Neural cell (in vitro differentiated cells): Measurements from ENCODE around the gene SVEP1. TPM values are rescaled to one million over a fixed set of nuclear protein-coding genes. Genes with fewer than 3 reads are reported as not detected.

Experiments
- H2AFZ ChIP-seq: fragments of 200-600, 300-800 bp; sonication (generic), shearing (Covaris generic); 2 replicates; pipeline ENCODE4 v1.6.0; 2014; ENCODE audit warnings: low read depth, mild to moderate bottlenecking, antibody characterized with exemption, low read length, moderate library complexity
- H3F3A ChIP-seq: fragments of 200-600 bp; shearing (Covaris generic); 2 replicates; pipeline ENCODE4 v1.6.1; 2016; ENCODE audit warnings: mild to moderate bottlenecking, moderate library complexity, mixed read lengths, antibody characterized with exemption, low read length; ENCODE audit not compliant: insufficient read depth, poor library complexity, severe bottlenecking
- H3K27ac ChIP-seq: fragments of 200-600, 300-800 bp; sonication (generic), shearing (Covaris generic); 2 replicates; pipeline ENCODE4 v1.5.1; 2014; ENCODE audit warnings: mild to moderate bottlenecking, low read length, moderate library complexity
- H3K27me3 ChIP-seq: fragments of 300-800, 200-600 bp; sonication (generic), shearing (Covaris generic); 2 replicates; pipeline ENCODE4 v1.6.0; 2014; ENCODE audit warnings: mild to moderate bottlenecking, low read depth, low read length, moderate library complexity; ENCODE audit not compliant: insufficient read depth
- H3K36me3 ChIP-seq: fragments of 300-800, 200-600 bp; sonication (generic), shearing (Covaris generic); 2 replicates; pipeline ENCODE4 v1.5.1; 2014; ENCODE audit warnings: mild to moderate bottlenecking, antibody characterized with exemption, low read length, moderate library complexity; ENCODE audit not compliant: insufficient read depth
- H3K4me2 ChIP-seq: fragments of 300-800, 200-600 bp; sonication (generic), shearing (Covaris generic); 2 replicates; pipeline ENCODE4 v1.6.0; 2014; ENCODE audit warnings: mild to moderate bottlenecking, low read length
- H3K4me3 ChIP-seq: fragments of 300-800, 200-600 bp; sonication (generic), shearing (Covaris generic); 2 replicates; pipeline ENCODE4 v1.5.1; 2014; ENCODE audit warnings: mild to moderate bottlenecking, low read length, moderate library complexity
- H3K79me2 ChIP-seq: fragments of 200-600 bp; shearing (Covaris generic); replicated peaks from 2 replicates; pipeline ENCODE4 v1.6.0; 2014; ENCODE audit warnings: mild to moderate bottlenecking, low read length, moderate library complexity; ENCODE audit not compliant: insufficient read depth
- H3K9ac ChIP-seq: fragments of 300-800, 200-600 bp; sonication (generic), shearing (Covaris generic); 2 replicates; pipeline ENCODE4 v1.6.1; 2016; ENCODE audit warnings: mild to moderate bottlenecking, low read length, mixed read lengths
- H3K9me2 ChIP-seq: fragments of 200-600 bp; shearing (Covaris generic); 2 replicates; pipeline ENCODE4 v1.6.1; 2016; ENCODE audit warnings: mild to moderate bottlenecking, low read length, mixed read lengths; ENCODE audit not compliant: insufficient read depth
- H3K9me3 ChIP-seq: fragments of 200-600, 300-800 bp; sonication (generic), shearing (Covaris generic); 2 replicates; pipeline ENCODE4 v1.6.1; 2016; ENCODE audit warnings: mild to moderate bottlenecking, mixed run types, low read length, moderate library complexity, mixed read lengths
- H4K20me1 ChIP-seq: fragments of 200-600 bp; shearing (Covaris generic); 2 replicates; pipeline ENCODE4 v1.6.1; 2016; ENCODE audit warnings: mild to moderate bottlenecking, mixed run types; ENCODE audit not compliant: insufficient read depth
- CTCF ChIP-seq: fragments of 450-650 bp; IDR thresholded peaks from 2 replicates; pipeline ENCODE4 v1.5.1; 2014; ENCODE audit warnings: antibody characterized with exemption, mild to moderate bottlenecking, moderate library complexity; ENCODE audit not compliant: poor library complexity, severe bottlenecking
- EP300 ChIP-seq: fragments of 450-650 bp; conservative IDR thresholded peaks from 2 replicates; pipeline ENCODE4 v1.6.1; 2014; ENCODE audit warnings: antibody characterized with exemption, mild to moderate bottlenecking, moderate library complexity; ENCODE audit not compliant: poor library complexity, severe bottlenecking
- EZH2 ChIP-seq: fragments of 200-600, 300-800 bp; shearing (Covaris generic), sonication (generic); IDR thresholded peaks from 2 replicates; pipeline ENCODE4 v1.6.1; 2014; ENCODE audit warnings: antibody characterized with exemption, low read length, borderline replicate concordance, mild to moderate bottlenecking; ENCODE audit not compliant: insufficient read depth, poor library complexity, severe bottlenecking
- MXI1 ChIP-seq: fragments of 450-650 bp; conservative IDR thresholded peaks from 2 replicates; pipeline ENCODE4 v1.6.1; 2014; ENCODE audit warnings: antibody characterized with exemption, mild to moderate bottlenecking; ENCODE audit not compliant: poor library complexity, severe bottlenecking
- POLR2AphosphoS5 ChIP-seq: IDR thresholded peaks from 2 replicates; pipeline ENCODE4 v1.6.1; 2012
- RAD21 ChIP-seq: fragments of 450-650 bp; conservative IDR thresholded peaks from 2 replicates; pipeline ENCODE4 v1.6.1; 2014; ENCODE audit warnings: antibody characterized with exemption, mild to moderate bottlenecking, moderate library complexity
- REST ChIP-seq: IDR thresholded peaks from 2 replicates; pipeline ENCODE4 v1.6.1; 2012; ENCODE audit warnings: borderline replicate concordance
- SMC3 ChIP-seq: fragments of 450-650 bp; conservative IDR thresholded peaks from 2 replicates; pipeline ENCODE4 v1.6.1; 2014; ENCODE audit warnings: antibody characterized with exemption, mild to moderate bottlenecking, moderate library complexity; ENCODE audit not compliant: poor library complexity
- TAF1 ChIP-seq: IDR thresholded peaks from 2 replicates; pipeline ENCODE4 v1.6.1; 2012; ENCODE audit warnings: low read depth
- polyA plus RNA-seq: library from polyadenylated mRNA; depleted of rRNA; stranded (reverse); fragments of >200 nt; gene quantifications from 2 replicates; pipeline ENCODE4 v1.2.3, GENCODE V29; 2014

The SVEP1 gene
- polyA plus RNA-seq, 1 donor from 2014 or later = 0.10 TPM

GRCh38 chr9:110426052-110426709 lies 153.4 kb downstream of the SVEP1 start:
- Histone ChIP-seq H4K20me1 (no peaks in the 10 kb centered on the region), H3K4me2 (no peak overlapping the region), H3K9ac (no peak overlapping the region), H3K9me3 (no peaks in the 10 kb centered on the region), H3K9me2 (no peaks in the 10 kb centered on the region), H3K79me2 (no peaks in the 10 kb centered on the region), H3K36me3 (no peaks in the 10 kb centered on the region), H3K27me3 (no peaks in the 10 kb centered on the region), H3K27ac (no peak overlapping the region), H3K4me3 (no peak overlapping the region), H3F3A (no peaks in the 10 kb centered on the region), H2AFZ (no peak overlapping the region)
- no peak for TF ChIP-seq CTCF
- TF ChIP-seq EZH2 = no peak
- no peak for TF ChIP-seq SMC3
- TF ChIP-seq TAF1 = no peak
- no peak for TF ChIP-seq REST
- TF ChIP-seq MXI1 = no peak
- TF ChIP-seq EP300 = no peak
- TF ChIP-seq POLR2AphosphoS5 = no peak
- TF ChIP-seq RAD21 = no peak

GRCh38 chr9:110414471-110414870 lies 165.1 kb downstream of the SVEP1 start:
- TF ChIP-seq SMC3 (no peak), RAD21 (no peak), TAF1 (no peak), EP300 (no peak), REST (no peak), POLR2AphosphoS5 (no peak), MXI1 (no peak), CTCF (no peak), EZH2 (no peak)
- H3K79me2 ChIP-seq = no peaks in the 10 kb centered on the region
- H3K9me2 ChIP-seq = no peaks in the 10 kb centered on the region
- H4K20me1 ChIP-seq = no peaks in the 10 kb centered on the region
- H3F3A ChIP-seq = no peaks in the 10 kb centered on the region
- H3K27ac ChIP-seq = no peak overlapping the region
- H2AFZ ChIP-seq = no peak overlapping the region
- H3K36me3 ChIP-seq = no peaks in the 10 kb centered on the region
- H3K27me3 ChIP-seq = no peaks in the 10 kb centered on the region
- no peak overlapping the region for H3K9ac ChIP-seq
- H3K4me2 ChIP-seq = no peak overlapping the region
- H3K9me3 ChIP-seq = no peaks in the 10 kb centered on the region
- no peak overlapping the region for H3K4me3 ChIP-seq
